Panc1 (cell line): Measurements from ENCODE around the gene CNOT4. TPM values are rescaled to one million over a fixed set of nuclear protein-coding genes. Genes with fewer than 3 reads are reported as not detected.
"Not testable (repeated sequence)": the region's sequence is repeated elsewhere in the genome, so short reads cannot be mapped to it uniquely, and the experiment has no call there.

Source experiments
- ATAC-seq: fragments of 200-7000 bp; cut with Tn5 transposase; 2 replicates; pipeline ENCODE4 v1.9.1; 2020; ENCODE audit warnings: mild to moderate bottlenecking, moderate library complexity
- BruUV-seq: library from RNA; stranded (reverse); fragments of 400-500 nt; replicated peaks from 2 replicates; lab custom pipeline; 2021; lab: Mats Ljungman, UMichigan
- CTCF ChIA-PET: fragments of 300-600 bp; sonication (Branson Sonifier 250); formaldehyde crosslinking; loops from one replicate; lab custom pipeline; 2022; ENCODE audit warnings: antibody characterized with exemption; lab: Charles Lee
- POLR2A ChIA-PET: fragments of 300-600 bp; sonication (Branson Sonifier 250); formaldehyde crosslinking; loops from one replicate; lab custom pipeline; 2022; ENCODE audit warnings: antibody characterized with exemption; lab: Charles Lee
- DNase-seq: peaks from one replicate; pipeline ENCODE4 v3.0.0-alpha.2; 2010; ENCODE audit warnings: low read depth, low spot score
- H3K27ac ChIP-seq: 2 replicates; pipeline ENCODE4 v1.5.1; 2011; ENCODE audit warnings: mild to moderate bottlenecking, low read length, inconsistent platforms
- H3K27me3 ChIP-seq: fragments of 200-500 bp; sonication (Bioruptor generic); 2 replicates; pipeline ENCODE4 v1.6.0; 2014; ENCODE audit warnings: low read length, inconsistent platforms; ENCODE audit not compliant: control insufficient read depth, insufficient read depth
- H3K36me3 ChIP-seq: fragments of 200-500 bp; sonication (Bioruptor generic); 2 replicates; pipeline ENCODE4 v1.5.1; 2014; ENCODE audit warnings: inconsistent platforms, mild to moderate bottlenecking, low read length, moderate library complexity; ENCODE audit not compliant: control insufficient read depth, insufficient read depth
- H3K4me1 ChIP-seq: 2 replicates; pipeline ENCODE4 v1.5.1; 2011; ENCODE audit warnings: inconsistent platforms, mild to moderate bottlenecking, low read length, moderate library complexity; ENCODE audit not compliant: control insufficient read depth, insufficient read depth
- H3K4me3 ChIP-seq, 2 experiments: 2 replicates each; pipeline ENCODE4 v1.5.1; 2011 to 2012; ENCODE audit warnings: low read depth in 2 of 2, low read length in 2 of 2, mild to moderate bottlenecking in 2 of 2, inconsistent platforms in 1 of 2, moderate library complexity in 1 of 2
- H3K9me3 ChIP-seq: fragments of 200-500 bp; sonication (Bioruptor generic); 2 replicates; pipeline ENCODE4 v1.5.1; 2014; ENCODE audit warnings: low read depth, mild to moderate bottlenecking, inconsistent platforms, low read length, moderate library complexity; ENCODE audit not compliant: control insufficient read depth, insufficient read depth
- CTCF ChIP-seq: fragments of 450-650 bp; IDR thresholded peaks from 2 replicates; pipeline ENCODE4 v1.5.1; 2017; ENCODE audit warnings: mild to moderate bottlenecking
- POLR2AphosphoS5 ChIP-seq: IDR thresholded peaks from 2 replicates; pipeline ENCODE4 v1.6.1; 2012; ENCODE audit warnings: mild to moderate bottlenecking, low read depth, low read length, moderate library complexity
- REST ChIP-seq, 2 experiments: IDR thresholded peaks; 2 replicates each; pipeline ENCODE4 v1.6.1; 2011 to 2012; ENCODE audit warnings: low read depth in 2 of 2, control low read depth in 1 of 2, low read length in 1 of 2, mild to moderate bottlenecking in 1 of 2, moderate library complexity in 1 of 2; ENCODE audit not compliant: insufficient read depth in 1 of 2
- SIN3A ChIP-seq: IDR thresholded peaks from 2 replicates; pipeline ENCODE4 v1.6.1; 2012; ENCODE audit warnings: low read depth, mild to moderate bottlenecking, low read length, moderate library complexity, borderline replicate concordance; ENCODE audit not compliant: insufficient read depth
- TCF7L2 ChIP-seq: IDR thresholded peaks from 2 replicates; pipeline ENCODE4 v1.6.1; 2011; ENCODE audit warnings: mild to moderate bottlenecking, low read depth, low read length, inconsistent platforms
- in situ Hi-C: cut with HindIII; loops from 2 replicates; pipeline ENCODE4 v1.10.0; 2016; ENCODE audit warnings: low sequenced_read_pairs, low pct_unique_long_range_greater_than_20kb
- intact Hi-C: fragments of 100-400 bp; cut with micrococcal nuclease; formaldehyde crosslinking; loops from one replicate; pipeline ENCODE4 v1.10.0; 2022; ENCODE audit not compliant: unreplicated experiment
- total RNA-seq: library from RNA; stranded (reverse); gene quantifications from one replicate; pipeline ENCODE4 v1.2.1, GENCODE V29; 2021; ENCODE audit not compliant: unreplicated experiment

Gene CNOT4
- total RNA-seq, 1 experiment from 2014 or later = 22.3 TPM

- Histone ChIP-seq H3K9me3 (no peaks in the 10 kb centered on the region), H3K27ac (no peak overlapping the region), H3K36me3 (no peaks in the 10 kb centered on the region), H3K27me3 (no peaks in the 10 kb centered on the region), H3K4me3 (no peak overlapping the region), H3K4me1 (no peaks in the 10 kb centered on the region)
- BruUV-seq = no TSS peak
- DNase-seq (no peak), ATAC-seq (no peak)
- intact Hi-C loops (no loop called here), in situ Hi-C loops (no loop called here)
- ChIA-PET CTCF (no interaction called here), POLR2A (no interaction called here)
- TF ChIP-seq TCF7L2 = no peak
- TF ChIP-seq POLR2AphosphoS5 = no peak
- no peak for TF ChIP-seq CTCF
- TF ChIP-seq REST (IDR thresholded peaks at IDR 0.05; ENCODE audit: insufficient read depth in 1 of 2, low read depth in 2 of 2, low read length in 1 of 2) = no peak
- TF ChIP-seq SIN3A = no peak
Measured at GRCh38 chr7:135445690-135446089, 64.2 kb downstream of the CNOT4 start.

GRCh38 chr7:135445266-135445665 is 64.6 kb downstream of the CNOT4 start:
- H3K27me3 ChIP-seq, H3K27ac ChIP-seq, H3K36me3 ChIP-seq, CTCF ChIA-PET, intact Hi-C loops, H3K4me3 ChIP-seq, H3K9me3 ChIP-seq, BruUV-seq, H3K4me1 ChIP-seq, in situ Hi-C loops, ATAC-seq, DNase-seq, POLR2A ChIA-PET: not testable (repeated sequence)

GRCh38 chr7:135441791-135442190 is 68.1 kb downstream of the CNOT4 start:
- Histone ChIP-seq H3K27me3 (no peaks in the 10 kb centered on the region), H3K4me3 (no peak overlapping the region), H3K9me3 (no peaks in the 10 kb centered on the region), H3K4me1 (no peaks in the 10 kb centered on the region), H3K27ac (no peak overlapping the region), H3K36me3 (no peaks in the 10 kb centered on the region; the same call in 1 of the 2 replicates)
- peak; percentile 7 for DNase-seq
- 0 out of 2 replicates have a peak, but pooled peaks have one; percentile 43 for TF ChIP-seq TCF7L2
- peak; percentile 81 to 83 for TF ChIP-seq REST (IDR thresholded peaks at IDR 0.05; ENCODE audit: insufficient read depth in 1 of 2, low read depth in 2 of 2, low read length in 1 of 2)
- TF ChIP-seq POLR2AphosphoS5 = no peak
- in situ Hi-C loops = no loop called here
- CTCF ChIA-PET = interaction anchor here (0.6 kb wide), 1 partner anchor 22 kb away, joined by 3 read pairs; no protein-coding TSS in a partner anchor
- POLR2A ChIA-PET = no interaction called here
- intact Hi-C loops = no loop called here
- peak; percentile 70 for ATAC-seq
- BruUV-seq = no TSS peak
